ENCODE results near the gene C4orf50. TPM values are rescaled to one million over a fixed set of nuclear protein-coding genes. Genes with fewer than 3 reads are reported as not detected.

The C4orf50 gene
- total and polyA plus RNA-seq, 10 of the 15 experiments (the other 5 are each of a cell fraction or from before 2014, with no cell fraction given): 0.04 to 0.09 (median 0.05) TPM; not detected in 3

- TF ChIP-seq RCOR1 (conservative IDR thresholded peaks at IDR 0.05; ENCODE audit: low read depth, low read length) (no peak), ZNF207 (IDR thresholded peaks at IDR 0.05; ENCODE audit: borderline replicate concordance) (no peak), CUX1 (IDR thresholded peaks at IDR 0.05; ENCODE audit: insufficient replicate concordance, low read depth, low read length) (no peak), NR2C1 (IDR thresholded peaks at IDR 0.05) (no peak), CBX5 (IDR thresholded peaks at IDR 0.05; ENCODE audit: low read depth) (no peak), YY1 (IDR thresholded peaks at IDR 0.05; ENCODE audit: low read depth, low read length) (no peak)
- TF ChIP-seq, protein P1, sequence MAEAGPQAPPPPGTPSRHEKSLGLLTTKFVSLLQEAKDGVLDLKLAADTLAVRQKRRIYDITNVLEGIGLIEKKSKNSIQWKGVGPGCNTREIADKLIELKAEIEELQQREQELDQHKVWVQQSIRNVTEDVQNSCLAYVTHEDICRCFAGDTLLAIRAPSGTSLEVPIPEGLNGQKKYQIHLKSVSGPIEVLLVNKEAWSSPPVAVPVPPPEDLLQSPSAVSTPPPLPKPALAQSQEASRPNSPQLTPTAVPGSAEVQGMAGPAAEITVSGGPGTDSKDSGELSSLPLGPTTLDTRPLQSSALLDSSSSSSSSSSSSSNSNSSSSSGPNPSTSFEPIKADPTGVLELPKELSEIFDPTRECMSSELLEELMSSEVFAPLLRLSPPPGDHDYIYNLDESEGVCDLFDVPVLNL (IDR thresholded peaks at IDR 0.05; ENCODE audit: low read depth, low read length): no peak
- TF ChIP-seq, protein P2, sequence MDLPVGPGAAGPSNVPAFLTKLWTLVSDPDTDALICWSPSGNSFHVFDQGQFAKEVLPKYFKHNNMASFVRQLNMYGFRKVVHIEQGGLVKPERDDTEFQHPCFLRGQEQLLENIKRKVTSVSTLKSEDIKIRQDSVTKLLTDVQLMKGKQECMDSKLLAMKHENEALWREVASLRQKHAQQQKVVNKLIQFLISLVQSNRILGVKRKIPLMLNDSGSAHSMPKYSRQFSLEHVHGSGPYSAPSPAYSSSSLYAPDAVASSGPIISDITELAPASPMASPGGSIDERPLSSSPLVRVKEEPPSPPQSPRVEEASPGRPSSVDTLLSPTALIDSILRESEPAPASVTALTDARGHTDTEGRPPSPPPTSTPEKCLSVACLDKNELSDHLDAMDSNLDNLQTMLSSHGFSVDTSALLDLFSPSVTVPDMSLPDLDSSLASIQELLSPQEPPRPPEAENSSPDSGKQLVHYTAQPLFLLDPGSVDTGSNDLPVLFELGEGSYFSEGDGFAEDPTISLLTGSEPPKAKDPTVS (IDR thresholded peaks at IDR 0.05; ENCODE audit: low read depth, low read length): no peak
- H3K27ac ChIP-seq (ENCODE audit: control insufficient read depth, insufficient read depth): no peak overlapping the region
- no peaks in the 10 kb centered on the region; a peak in 3 of 4 replicates for H3K27me3 ChIP-seq (replicated peaks in 1 of 2; ENCODE audit: control insufficient read depth in 2 of 2, insufficient read depth in 2 of 2, low read length in 1 of 2)
- ChIA-PET POLR2A (no interaction called here), SMC1A (ENCODE audit: uncharacterized antibody, unreplicated experiment) (no interaction called here), CTCF (no interaction called here), RAD21 (ENCODE audit: unreplicated experiment) (no interaction called here)
- 27% methylated on average over 3 of the region's 3 CpGs for WGBS (ENCODE audit: insufficient coverage, insufficient replicate concordance, low lambda C conversion rate, missing lambda C conversion rate)
- no peak overlapping the region for H2AFZ ChIP-seq (ENCODE audit: control insufficient read depth, low read depth, low read length)
- no peak overlapping the region for H3K4me3 ChIP-seq
- no peaks in the 10 kb centered on the region for H4K20me1 ChIP-seq (ENCODE audit: control insufficient read depth, insufficient read depth)
- FAIRE-seq: no peak
- no peak for DNase-seq (ENCODE audit: low read depth, low spot score)
- H3K9me3 ChIP-seq (replicated peaks; ENCODE audit: control insufficient read depth, insufficient read depth, low read length): no peaks in the 10 kb centered on the region
- no peak overlapping the region for H3K9ac ChIP-seq (ENCODE audit: control insufficient read depth, insufficient read depth, low read length)
- no peak for ATAC-seq
- H3K36me3 ChIP-seq (ENCODE audit: control insufficient read depth in 2 of 2, insufficient read depth in 2 of 2, low read length in 1 of 2): no peaks in the 10 kb centered on the region
- intact Hi-C loops (cut with micrococcal nuclease; ENCODE audit: unreplicated experiment) (no loop called here), in situ Hi-C loops (cut with MboI) (no loop called here)
- H3K79me2 ChIP-seq (ENCODE audit: control insufficient read depth, insufficient read depth, low read length): no peaks in the 10 kb centered on the region
- H3K4me1 ChIP-seq (ENCODE audit: control insufficient read depth, insufficient read depth, low read length): no peaks in the 10 kb centered on the region
- no TSS peak for BruUV-seq (replicated peaks)
- H3K4me2 ChIP-seq (ENCODE audit: control insufficient read depth, insufficient read depth): no peak overlapping the region
These were observed 163.3 kb downstream of the C4orf50 start for GRCh38 chr4:5854929-5855328.

Measured in GM12878 (cell line).